ENCODE data around the gene SERPIND1.
"Not testable (repeated sequence)": the region's sequence is repeated elsewhere in the genome, so short reads cannot be mapped to it uniquely, and the experiment has no call there.

Gene SERPIND1

GRCh38 chr22:20821717-20822239 is 47.9 kb downstream of the SERPIND1 start:
- DNase-seq; H3K23ac ChIP-seq (ENCODE audit: low read length); H3K4ac ChIP-seq (ENCODE audit: low read depth, low read length); H3K4me1 ChIP-seq (ENCODE audit: control insufficient read depth, low read depth, low read length); H4K8ac ChIP-seq (ENCODE audit: low read depth, low read length); H3K4me2 ChIP-seq (ENCODE audit: low read length); H2BK15ac ChIP-seq (replicated peaks; ENCODE audit: low read depth); H3K79me1 ChIP-seq (ENCODE audit: low read length); H3K27me3 ChIP-seq (ENCODE audit: insufficient read depth, low read length, poor library complexity); H2AK5ac ChIP-seq (ENCODE audit: low read length); H3K4me3 ChIP-seq (ENCODE audit: low read length); H3K27ac ChIP-seq (ENCODE audit: low read depth, low read length); H3K36me3 ChIP-seq (ENCODE audit: control insufficient read depth, insufficient read depth, low read length); H3K9ac ChIP-seq (ENCODE audit: low read length); H2BK120ac ChIP-seq (ENCODE audit: low read depth, low read length); H3K56ac ChIP-seq (ENCODE audit: low read length); H4K5ac ChIP-seq (ENCODE audit: low read length); H3K18ac ChIP-seq (ENCODE audit: low read length); H3K79me2 ChIP-seq (ENCODE audit: control insufficient read depth, insufficient read depth, low read length); H2BK5ac ChIP-seq (ENCODE audit: low read length): not testable (repeated sequence)
- no CpG with 5 or more reads among the region's 8 CpGs for WGBS (ENCODE audit: extremely low coverage, insufficient coverage, low lambda C conversion rate)

GRCh38 chr22:20822240-20822639 is 48.3 kb downstream of the SERPIND1 start:
- Histone ChIP-seq H3K27me3 (ENCODE audit: insufficient read depth, low read length, poor library complexity) (no peaks in the 10 kb centered on the region), H3K9ac (ENCODE audit: low read length) (no peak overlapping the region), H3K18ac (ENCODE audit: low read length) (no peak overlapping the region), H3K79me2 (ENCODE audit: control insufficient read depth, insufficient read depth, low read length) (no peaks in the 10 kb centered on the region), H3K4ac (ENCODE audit: low read depth, low read length) (no peak overlapping the region), H3K4me1 (ENCODE audit: control insufficient read depth, low read depth, low read length) (no peaks in the 10 kb centered on the region), H3K4me3 (ENCODE audit: low read length) (no peak overlapping the region), H2AK5ac (ENCODE audit: low read length) (no peak overlapping the region), H2BK120ac (ENCODE audit: low read depth, low read length) (no peak overlapping the region), H3K36me3 (ENCODE audit: control insufficient read depth, insufficient read depth, low read length) (no peaks in the 10 kb centered on the region), H3K27ac (ENCODE audit: low read depth, low read length) (no peak overlapping the region), H2BK15ac (replicated peaks; ENCODE audit: low read depth) (no peak overlapping the region), H4K5ac (ENCODE audit: low read length) (no peak overlapping the region), H4K8ac (ENCODE audit: low read depth, low read length) (no peak overlapping the region), H3K79me1 (ENCODE audit: low read length) (no peaks in the 10 kb centered on the region), H2BK5ac (ENCODE audit: low read length) (no peak overlapping the region), H3K23ac (ENCODE audit: low read length) (no peak overlapping the region), H3K56ac (ENCODE audit: low read length) (no peak overlapping the region), H3K4me2 (ENCODE audit: low read length) (no peak overlapping the region)
- no peak for DNase-seq
- WGBS (ENCODE audit: extremely low coverage, insufficient coverage, low lambda C conversion rate) = no CpG with 5 or more reads among the region's 5 CpGs

GRCh38 chr22:20823264-20823663 is 49.4 kb downstream of the SERPIND1 start:
- Histone ChIP-seq H3K56ac (ENCODE audit: low read length) (no peak overlapping the region), H3K27me3 (ENCODE audit: insufficient read depth, low read length, poor library complexity) (no peaks in the 10 kb centered on the region), H3K36me3 (ENCODE audit: control insufficient read depth, insufficient read depth, low read length) (no peaks in the 10 kb centered on the region), H3K4me1 (ENCODE audit: control insufficient read depth, low read depth, low read length) (no peaks in the 10 kb centered on the region), H2BK5ac (ENCODE audit: low read length) (no peak overlapping the region), H3K4ac (ENCODE audit: low read depth, low read length) (no peak overlapping the region), H3K4me2 (ENCODE audit: low read length) (no peak overlapping the region), H4K8ac (ENCODE audit: low read depth, low read length) (no peak overlapping the region), H2BK15ac (replicated peaks; ENCODE audit: low read depth) (no peak overlapping the region), H3K18ac (ENCODE audit: low read length) (no peak overlapping the region), H3K9ac (ENCODE audit: low read length) (no peak overlapping the region), H2AK5ac (ENCODE audit: low read length) (no peak overlapping the region), H3K4me3 (ENCODE audit: low read length) (no peak overlapping the region), H3K27ac (ENCODE audit: low read depth, low read length) (no peak overlapping the region), H3K79me1 (ENCODE audit: low read length) (no peaks in the 10 kb centered on the region), H2BK120ac (ENCODE audit: low read depth, low read length) (no peak overlapping the region), H4K5ac (ENCODE audit: low read length) (no peak overlapping the region), H3K23ac (ENCODE audit: low read length) (no peak overlapping the region), H3K79me2 (ENCODE audit: control insufficient read depth, insufficient read depth, low read length) (no peaks in the 10 kb centered on the region)
- no CpG with 5 or more reads among the region's 1 CpG for WGBS (ENCODE audit: extremely low coverage, insufficient coverage, low lambda C conversion rate)
- no peak for DNase-seq

GRCh38 chr22:20825216-20825615 is 51.3 kb downstream of the SERPIND1 start:
- H3K4ac ChIP-seq (ENCODE audit: low read depth, low read length); H3K79me2 ChIP-seq (ENCODE audit: control insufficient read depth, insufficient read depth, low read length); H3K9ac ChIP-seq (ENCODE audit: low read length); H3K56ac ChIP-seq (ENCODE audit: low read length); H4K5ac ChIP-seq (ENCODE audit: low read length); H2AK5ac ChIP-seq (ENCODE audit: low read length); H2BK15ac ChIP-seq (replicated peaks; ENCODE audit: low read depth); H3K36me3 ChIP-seq (ENCODE audit: control insufficient read depth, insufficient read depth, low read length); H2BK5ac ChIP-seq (ENCODE audit: low read length); H3K4me2 ChIP-seq (ENCODE audit: low read length); H3K18ac ChIP-seq (ENCODE audit: low read length); H3K79me1 ChIP-seq (ENCODE audit: low read length); H3K4me3 ChIP-seq (ENCODE audit: low read length); DNase-seq; H3K27ac ChIP-seq (ENCODE audit: low read depth, low read length); H3K27me3 ChIP-seq (ENCODE audit: insufficient read depth, low read length, poor library complexity); H3K4me1 ChIP-seq (ENCODE audit: control insufficient read depth, low read depth, low read length); H4K8ac ChIP-seq (ENCODE audit: low read depth, low read length); H3K23ac ChIP-seq (ENCODE audit: low read length); H2BK120ac ChIP-seq (ENCODE audit: low read depth, low read length): not testable (repeated sequence)
- no CpG with 5 or more reads among the region's 4 CpGs for WGBS (ENCODE audit: extremely low coverage, insufficient coverage, low lambda C conversion rate)

GRCh38 chr22:20825624-20826023 is 51.7 kb downstream of the SERPIND1 start:
- Histone ChIP-seq H4K5ac (ENCODE audit: low read length) (no peak overlapping the region), H3K27ac (ENCODE audit: low read depth, low read length) (no peak overlapping the region), H2AK5ac (ENCODE audit: low read length) (no peak overlapping the region), H3K79me2 (ENCODE audit: control insufficient read depth, insufficient read depth, low read length) (no peaks in the 10 kb centered on the region), H2BK120ac (ENCODE audit: low read depth, low read length) (no peak overlapping the region), H3K4me1 (ENCODE audit: control insufficient read depth, low read depth, low read length) (no peaks in the 10 kb centered on the region), H3K4me3 (ENCODE audit: low read length) (no peak overlapping the region), H3K4me2 (ENCODE audit: low read length) (no peak overlapping the region), H3K79me1 (ENCODE audit: low read length) (no peaks in the 10 kb centered on the region), H3K56ac (ENCODE audit: low read length) (no peak overlapping the region), H3K9ac (ENCODE audit: low read length) (no peak overlapping the region), H2BK5ac (ENCODE audit: low read length) (no peak overlapping the region), H3K4ac (ENCODE audit: low read depth, low read length) (no peak overlapping the region), H3K36me3 (ENCODE audit: control insufficient read depth, insufficient read depth, low read length) (no peaks in the 10 kb centered on the region), H2BK15ac (replicated peaks; ENCODE audit: low read depth) (no peak overlapping the region), H3K23ac (ENCODE audit: low read length) (no peak overlapping the region), H4K8ac (ENCODE audit: low read depth, low read length) (no peak overlapping the region), H3K27me3 (ENCODE audit: insufficient read depth, low read length, poor library complexity) (no peaks in the 10 kb centered on the region), H3K18ac (ENCODE audit: low read length) (no peak overlapping the region)
- DNase-seq = no peak
- WGBS (ENCODE audit: extremely low coverage, insufficient coverage, low lambda C conversion rate) = no CpG with 5 or more reads among the region's 6 CpGs

- not testable (repeated sequence) for H3K36me3 ChIP-seq (ENCODE audit: control insufficient read depth, insufficient read depth, low read length); H3K9ac ChIP-seq (ENCODE audit: low read length); H3K4ac ChIP-seq (ENCODE audit: low read depth, low read length); H3K79me1 ChIP-seq (ENCODE audit: low read length); H2BK5ac ChIP-seq (ENCODE audit: low read length); H2BK15ac ChIP-seq (replicated peaks; ENCODE audit: low read depth); H4K5ac ChIP-seq (ENCODE audit: low read length); H4K8ac ChIP-seq (ENCODE audit: low read depth, low read length); H3K4me3 ChIP-seq (ENCODE audit: low read length); H3K23ac ChIP-seq (ENCODE audit: low read length); H2AK5ac ChIP-seq (ENCODE audit: low read length); H3K4me2 ChIP-seq (ENCODE audit: low read length); H3K4me1 ChIP-seq (ENCODE audit: control insufficient read depth, low read depth, low read length); H3K27me3 ChIP-seq (ENCODE audit: insufficient read depth, low read length, poor library complexity); H3K79me2 ChIP-seq (ENCODE audit: control insufficient read depth, insufficient read depth, low read length); H3K56ac ChIP-seq (ENCODE audit: low read length); DNase-seq; H2BK120ac ChIP-seq (ENCODE audit: low read depth, low read length); H3K18ac ChIP-seq (ENCODE audit: low read length); H3K27ac ChIP-seq (ENCODE audit: low read depth, low read length)
- WGBS (ENCODE audit: extremely low coverage, insufficient coverage, low lambda C conversion rate) = no CpG with 5 or more reads among the region's 5 CpGs
Observed at GRCh38 chr22:20826373-20827152, 52.6 kb downstream of the SERPIND1 start.
